ENCODE results near the gene PLPP7.
"Not testable (repeated sequence)": the region's sequence is repeated elsewhere in the genome, so short reads cannot be mapped to it uniquely, and the experiment has no call there.

Gene PLPP7

GRCh38 chr9:131289301-131290035 lies at the start of gene PLPP7:
TSS of gene PLPP7 (plus strand) at chr9:131289723. CDS start at chr9:131289998, 275 bp downstream.
- no peak for DNase-seq

- DNase-seq, result no peak
These were observed 49.2 kb upstream of the PLPP7 start for GRCh38 chr9:131240047-131240921.

DNA sequence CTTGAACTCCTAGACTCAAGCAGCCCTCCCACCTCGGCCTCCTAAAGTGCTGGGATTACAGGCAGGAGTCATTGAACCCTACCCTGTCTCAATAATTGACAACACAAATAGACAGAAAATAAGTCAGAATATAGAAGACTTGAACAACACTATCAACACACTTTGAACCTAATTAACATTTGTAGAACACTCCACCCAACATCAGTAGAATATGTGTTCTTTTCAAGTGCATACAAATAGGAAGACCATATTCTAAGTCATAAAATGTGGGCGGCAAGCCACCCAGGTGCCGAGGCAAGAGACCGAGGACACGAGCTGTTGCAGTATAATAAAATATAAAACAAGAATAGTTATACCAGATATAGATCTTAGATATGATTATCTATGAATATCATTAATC lies 45.2 kb upstream of the PLPP7 start:
- DNase-seq, result not testable (repeated sequence)

- DNase-seq, result no peak
These were observed 42.9 kb upstream of the PLPP7 start for GRCh38 chr9:131246618-131247017.

- DNase-seq, result no peak
These were observed 37.4 kb upstream of the PLPP7 start for GRCh38 chr9:131252120-131252519.

GRCh38 chr9:131253891-131254491 lies 35.5 kb upstream of the PLPP7 start:
- peak; percentile 63 for DNase-seq

- DNase-seq, result no peak
These were observed 34.9 kb upstream of the PLPP7 start for GRCh38 chr9:131254626-131255025.

GRCh38 chr9:131255676-131256197 lies 33.8 kb upstream of the PLPP7 start:
- no peak for DNase-seq

- DNase-seq, result no peak
These were observed 32.1 kb upstream of the PLPP7 start for GRCh38 chr9:131257266-131258025.

GRCh38 chr9:131258186-131258585 lies 31.3 kb upstream of the PLPP7 start:
- no peak for DNase-seq

DNA sequence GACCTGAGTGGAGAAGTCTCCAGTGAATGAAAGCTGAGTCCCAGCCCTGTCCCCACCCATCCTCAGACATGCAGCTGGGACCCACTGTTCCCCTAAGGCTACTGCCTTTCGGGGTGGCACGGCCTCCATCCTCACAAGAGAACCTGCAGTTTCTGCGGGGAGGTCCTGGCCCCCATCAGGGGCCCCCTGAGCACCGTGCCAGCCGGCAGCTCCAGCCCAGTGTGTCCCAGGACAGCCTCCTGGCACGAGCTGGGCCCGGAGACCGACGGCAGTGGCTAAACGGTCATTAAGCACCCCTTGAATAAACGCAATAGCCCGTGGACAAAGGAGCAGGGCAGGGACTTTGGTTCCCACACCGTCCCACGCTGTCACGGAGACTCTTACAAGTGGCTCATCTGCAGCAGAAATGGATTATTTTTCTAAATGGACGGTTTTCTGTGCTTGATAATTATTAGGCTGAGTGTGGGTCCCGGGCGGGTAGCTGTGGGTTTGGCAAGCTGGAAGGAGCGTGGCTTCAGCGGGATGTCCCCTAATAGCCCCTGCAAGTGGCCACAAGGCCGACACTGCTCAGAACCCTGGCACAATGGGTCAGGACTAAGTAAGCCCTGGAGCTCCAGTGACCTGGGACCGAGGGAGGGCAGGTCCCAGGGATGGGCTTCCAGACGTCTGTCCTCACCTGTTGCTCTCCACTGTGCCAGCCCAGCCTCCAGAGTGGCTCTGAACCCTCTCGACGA lies 30.7 kb upstream of the PLPP7 start:
- no peak for DNase-seq

DNA sequence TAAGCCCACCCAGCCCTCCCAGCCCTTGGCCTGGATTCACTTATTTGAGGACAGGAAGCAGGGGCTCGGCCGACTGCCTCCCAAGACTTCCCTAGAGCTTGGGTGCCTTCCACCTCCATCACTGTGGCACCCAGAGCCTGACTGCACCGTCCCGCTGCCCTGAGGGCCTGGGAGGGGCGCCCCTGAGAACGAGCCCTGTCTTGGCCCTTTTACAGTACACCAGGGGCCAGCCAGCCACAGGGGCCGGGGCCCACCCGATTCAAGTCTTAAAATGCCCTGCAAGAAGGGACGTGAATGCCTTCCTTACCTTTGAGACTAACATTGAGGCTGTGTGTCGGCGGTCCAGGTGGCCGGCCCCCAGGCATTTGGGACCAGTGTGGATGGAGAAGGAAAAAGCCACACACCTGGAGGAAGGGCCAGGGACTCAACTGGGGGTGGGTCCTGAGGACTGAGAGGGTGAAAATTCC lies 30.1 kb upstream of the PLPP7 start:
- DNase-seq, result no peak

- DNase-seq, result no peak
These were observed 29.5 kb upstream of the PLPP7 start for GRCh38 chr9:131259916-131260597.

GRCh38 chr9:131260751-131261452 lies 28.6 kb upstream of the PLPP7 start:
- DNase-seq, result no peak

GRCh38 chr9:131262327-131263032 lies 27.0 kb upstream of the PLPP7 start:
- DNase-seq, result no peak

- not testable (repeated sequence) for DNase-seq
These were observed 26.5 kb upstream of the PLPP7 start for GRCh38 chr9:131263033-131263343.

- DNase-seq, result no peak
These were observed 25.8 kb upstream of the PLPP7 start for GRCh38 chr9:131263701-131264100.

GRCh38 chr9:131264231-131264630 lies 25.3 kb upstream of the PLPP7 start:
- DNase-seq, result no peak

- no peak for DNase-seq
These were observed 23.0 kb upstream of the PLPP7 start for GRCh38 chr9:131266266-131267229.

All from GDM1 (cell line).